CD4-positive, alpha-beta memory T cell (primary cell): ENCODE data around the gene GUCA2A. TPM values are rescaled to one million over a fixed set of nuclear protein-coding genes. Genes with fewer than 3 reads are reported as not detected.

Experiments
- CTCF ChIA-PET: fragments of 350-600 bp; sonication (Branson Sonifier 250); formaldehyde crosslinking; loops from one replicate; lab custom pipeline; 2021; ENCODE audit warnings: inconsistent platforms; ENCODE audit not compliant: partially characterized antibody; lab: Charles Lee
- POLR2A ChIA-PET: fragments of 350-600 bp; sonication (Branson Sonifier 250); formaldehyde crosslinking; loops from one replicate; lab custom pipeline; 2021; ENCODE audit not compliant: partially characterized antibody; lab: Charles Lee
- DNase-seq, 5 donors: peaks; one replicate each; pipeline versions ENCODE4 v3.0.0 to v3.0.0-alpha.2; 2020 to 2022; ENCODE audit warnings: mixed read lengths in 1 of 5
- H3K27ac ChIP-seq: one replicate; pipeline ENCODE4 v1.7.0; 2013; ENCODE audit warnings: low read depth, low read length
- H3K27me3 ChIP-seq: 2 replicates; pipeline ENCODE4 v1.7.0; 2013; ENCODE audit warnings: mild to moderate bottlenecking, low read length, moderate library complexity; ENCODE audit not compliant: insufficient read depth
- H3K36me3 ChIP-seq: 2 replicates; pipeline ENCODE4 v1.7.0; 2013; ENCODE audit warnings: mild to moderate bottlenecking, low read length, moderate library complexity; ENCODE audit not compliant: insufficient read depth
- H3K4me1 ChIP-seq: 2 replicates; pipeline ENCODE4 v1.7.0; 2013; ENCODE audit warnings: mild to moderate bottlenecking, low read length, moderate library complexity; ENCODE audit not compliant: insufficient read depth
- H3K4me3 ChIP-seq, 2 donors: one replicate each; pipeline ENCODE4 v1.7.0; 2013; ENCODE audit warnings: low read length in 2 of 2, mild to moderate bottlenecking in 1 of 2
- H3K9me3 ChIP-seq, 2 donors: one replicate each; pipeline ENCODE4 v1.7.0; 2013; ENCODE audit warnings: low read length in 2 of 2, control low read depth in 1 of 2; ENCODE audit not compliant: control insufficient read depth in 1 of 2
- H3K27ac Mint-ChIP-seq, 7 donors: one replicate each; pipeline ENCODE4 v1.8.0; 2020 to 2021; ENCODE audit warnings: mixed read lengths in 7 of 7, mild to moderate bottlenecking in 6 of 7, inconsistent platforms in 3 of 7, moderate library complexity in 3 of 7
- H3K27me3 Mint-ChIP-seq, 2 donors: one replicate each; pipeline ENCODE4 v1.8.0; 2020 to 2021; ENCODE audit warnings: mixed read lengths in 2 of 2
- H3K36me3 Mint-ChIP-seq, 2 donors: one replicate each; pipeline ENCODE4 v1.8.0; 2020 to 2021; ENCODE audit warnings: mixed read lengths in 2 of 2, inconsistent platforms in 1 of 2, mild to moderate bottlenecking in 1 of 2
- H3K4me1 Mint-ChIP-seq, 4 donors: one replicate each; pipeline ENCODE4 v1.8.0; 2020 to 2021; ENCODE audit warnings: mixed read lengths in 4 of 4, mild to moderate bottlenecking in 1 of 4
- H3K4me3 Mint-ChIP-seq, 8 donors: one replicate each; pipeline ENCODE4 v1.8.0; 2020 to 2021; ENCODE audit warnings: mixed read lengths in 8 of 8, mild to moderate bottlenecking in 7 of 8, moderate library complexity in 6 of 8, inconsistent platforms in 3 of 8
- H3K9me3 Mint-ChIP-seq, 8 donors: one replicate each; pipeline ENCODE4 v1.8.0; 2020 to 2021; ENCODE audit warnings: mixed read lengths in 8 of 8, mild to moderate bottlenecking in 5 of 8, inconsistent platforms in 3 of 8, moderate library complexity in 1 of 8
- intact Hi-C: fragments of 100-400 bp; cut with micrococcal nuclease; formaldehyde crosslinking; loops from one replicate; pipeline ENCODE4 v1.15.1; 2023
- polyA plus RNA-seq, 2 donors: library from polyadenylated mRNA; unstranded; fragments of 300-500 nt; fragmentation: Illumina TruSeq; gene quantifications; one replicate each; pipeline ENCODE4 v1.2.3, GENCODE V29; 2021
- total RNA-seq, 2 experiments: library from RNA; stranded (reverse); gene quantifications; one replicate each; pipeline ENCODE4 v1.2.3, GENCODE V29; 2021

GUCA2A gene
- total and polyA plus RNA-seq, 4 experiments from 2014 or later, result not detected

GRCh38 chr1:42201986-42202385 lies 37.4 kb upstream of the GUCA2A start:
- H3K4me3 Mint-ChIP-seq, result no peak overlapping the region
- Histone ChIP-seq H3K27ac (no peak overlapping the region), H3K4me3 (no peak overlapping the region), H3K27me3 (no peaks in the 10 kb centered on the region), H3K9me3 (peaks cover 0 to 8% of the 10 kb centered on the region in 2 donors), H3K4me1 (no peaks in the 10 kb centered on the region), H3K36me3 (peaks cover 10% of the 10 kb centered on the region)
- H3K36me3 Mint-ChIP-seq, result peaks cover 66 to 73% of the 10 kb centered on the region in 2 donors
- intact Hi-C loops, result no loop called here
- no peak for DNase-seq
- no peaks in the 10 kb centered on the region for H3K27me3 Mint-ChIP-seq
- POLR2A ChIA-PET, result no interaction called here
- CTCF ChIA-PET, result interaction anchor here (0.7 kb wide), 1 partner anchor 143 kb away, joined by 4 read pairs; no protein-coding TSS in a partner anchor
- H3K4me1 Mint-ChIP-seq, result peaks cover 2 to 7% (median 4%) of the 10 kb centered on the region in 4 donors
- no peak overlapping the region for H3K27ac Mint-ChIP-seq
- peaks cover 2 to 19% (median 16%) of the 10 kb centered on the region in 8 donors for H3K9me3 Mint-ChIP-seq

GRCh38 chr1:42198251-42198650 lies 33.7 kb upstream of the GUCA2A start:
- POLR2A ChIA-PET, result no interaction called here
- Histone ChIP-seq H3K9me3 (peaks cover 0 to 8% of the 10 kb centered on the region in 2 donors), H3K27ac (no peak overlapping the region), H3K4me1 (no peaks in the 10 kb centered on the region), H3K4me3 (no peak overlapping the region), H3K27me3 (no peaks in the 10 kb centered on the region), H3K36me3 (peaks cover 18% of the 10 kb centered on the region)
- Mint-ChIP-seq H3K27me3 (no peaks in the 10 kb centered on the region), H3K4me1 (peaks cover 0 to 2% (median under 1%) of the 10 kb centered on the region in 4 donors), H3K36me3 (peaks cover 40 to 76% of the 10 kb centered on the region in 2 donors), H3K4me3 (no peak overlapping the region), H3K9me3 (peaks cover 2 to 15% (median 11%) of the 10 kb centered on the region in 8 donors), H3K27ac (peak overlapping the region in 1 of 7 donors; percentile 3)
- no peak for DNase-seq
- CTCF ChIA-PET, result no interaction called here
- intact Hi-C loops, result no loop called here

- no peak for DNase-seq
- H3K4me3 Mint-ChIP-seq, result no peak overlapping the region
- POLR2A ChIA-PET, result interaction anchor here (1.3 kb wide), 1 partner anchor 133 kb away, joined by 3 read pairs; no protein-coding TSS in a partner anchor
- CTCF ChIA-PET, result interaction anchor here (2.1 kb wide), 1 partner anchor 22 kb away, joined by 7 read pairs; no protein-coding TSS in a partner anchor
- intact Hi-C loops, result no loop called here
- peaks cover 0 to 10% (median 6%) of the 10 kb centered on the region in 4 donors for H3K4me1 Mint-ChIP-seq
- peaks cover 26 to 68% of the 10 kb centered on the region in 2 donors for H3K36me3 Mint-ChIP-seq
- no peak overlapping the region for H3K27ac Mint-ChIP-seq
- H3K9me3 Mint-ChIP-seq, result no peaks in the 10 kb centered on the region
- Histone ChIP-seq H3K4me1 (no peaks in the 10 kb centered on the region), H3K27ac (no peak overlapping the region), H3K36me3 (peaks cover 18% of the 10 kb centered on the region), H3K4me3 (no peak overlapping the region), H3K27me3 (no peaks in the 10 kb centered on the region), H3K9me3 (no peaks in the 10 kb centered on the region)
- H3K27me3 Mint-ChIP-seq, result no peaks in the 10 kb centered on the region
Observed at GRCh38 chr1:42195841-42196240, 31.3 kb upstream of the GUCA2A start.

GRCh38 chr1:42192106-42192505 lies 27.6 kb upstream of the GUCA2A start:
- ChIA-PET CTCF (interaction anchor here (2.9 kb wide), 1 partner anchor 18 kb away, joined by 16 read pairs; no protein-coding TSS in a partner anchor), POLR2A (no interaction called here)
- peak overlapping the region in 1 of 7 donors; percentile 44 for H3K27ac Mint-ChIP-seq

GRCh38 chr1:42191319-42191718 lies 26.8 kb upstream of the GUCA2A start:
- H3K27me3 Mint-ChIP-seq, result no peaks in the 10 kb centered on the region
- H3K27me3 ChIP-seq, result no peaks in the 10 kb centered on the region
- H3K9me3 ChIP-seq, result no peaks in the 10 kb centered on the region
- POLR2A ChIA-PET, result no interaction called here
- H3K27ac Mint-ChIP-seq, result peak overlapping the region in 5 of 7 donors; percentile 15 to 71 (median 61)
- peaks cover 0 to 10% (median 5%) of the 10 kb centered on the region in 4 donors for H3K4me1 Mint-ChIP-seq
- H3K9me3 Mint-ChIP-seq, result no peaks in the 10 kb centered on the region
- no peak for DNase-seq
- intact Hi-C loops, result no loop called here
- CTCF ChIA-PET, result interaction anchor here (2.9 kb wide), 1 partner anchor 17 kb away, joined by 16 read pairs; no protein-coding TSS in a partner anchor
- peaks cover 34% of the 10 kb centered on the region for H3K36me3 ChIP-seq
- no peak overlapping the region for H3K4me3 ChIP-seq
- H3K36me3 Mint-ChIP-seq, result peaks cover 35 to 77% of the 10 kb centered on the region in 2 donors
- no peaks in the 10 kb centered on the region for H3K4me1 ChIP-seq
- H3K27ac ChIP-seq, result no peak overlapping the region
- no peak overlapping the region for H3K4me3 Mint-ChIP-seq

More at GRCh38 chr1:42192106-42192505, 27.6 kb upstream of the GUCA2A start:
- Mint-ChIP-seq H3K27me3 (no peaks in the 10 kb centered on the region), H3K4me3 (no peak overlapping the region), H3K9me3 (no peaks in the 10 kb centered on the region), H3K4me1 (peaks cover 0 to 10% (median 5%) of the 10 kb centered on the region in 4 donors), H3K36me3 (peaks cover 34 to 75% of the 10 kb centered on the region in 2 donors)
- Histone ChIP-seq H3K36me3 (peaks cover 42% of the 10 kb centered on the region), H3K9me3 (no peaks in the 10 kb centered on the region), H3K27ac (no peak overlapping the region), H3K4me1 (no peaks in the 10 kb centered on the region), H3K27me3 (no peaks in the 10 kb centered on the region), H3K4me3 (no peak overlapping the region)
- DNase-seq, result no peak
- intact Hi-C loops, result no loop called here

- H3K4me3 Mint-ChIP-seq, result no peak overlapping the region
- H3K4me1 ChIP-seq, result no peaks in the 10 kb centered on the region
- no peaks in the 10 kb centered on the region for H3K9me3 Mint-ChIP-seq
- H3K27me3 Mint-ChIP-seq, result no peaks in the 10 kb centered on the region
- H3K27me3 ChIP-seq, result no peaks in the 10 kb centered on the region
- peaks cover 45 to 79% of the 10 kb centered on the region in 2 donors for H3K36me3 Mint-ChIP-seq
- H3K4me3 ChIP-seq, result no peak overlapping the region
- intact Hi-C loops, result no loop called here
- H3K4me1 Mint-ChIP-seq, result peaks cover 0 to 10% (median 5%) of the 10 kb centered on the region in 4 donors
- no peak for DNase-seq
- H3K27ac Mint-ChIP-seq, result peak overlapping the region in 2 of 7 donors; percentile 4 to 44
- ChIA-PET CTCF (interaction anchor here (2.9 kb wide), 1 partner anchor 16 kb away, joined by 16 read pairs; no protein-coding TSS in a partner anchor), POLR2A (no interaction called here)
- H3K27ac ChIP-seq, result no peak overlapping the region
- peaks cover 34% of the 10 kb centered on the region for H3K36me3 ChIP-seq
- H3K9me3 ChIP-seq, result no peaks in the 10 kb centered on the region
Observed at GRCh38 chr1:42189931-42190853, 25.6 kb upstream of the GUCA2A start.

- POLR2A ChIA-PET, result interaction anchor here (0.7 kb wide), 1 partner anchor 11 kb away, joined by 3 read pairs; no protein-coding TSS in a partner anchor
- peaks cover 1 to 4% (median 3%) of the 10 kb centered on the region in 4 donors for H3K4me1 Mint-ChIP-seq
- peak overlapping the region in 4 of 7 donors; percentile 57 to 75 (median 66) for H3K27ac Mint-ChIP-seq
Observed at GRCh38 chr1:42186152-42186551, 21.6 kb upstream of the GUCA2A start.

More at GRCh38 chr1:42186152-42186551, 21.6 kb upstream of the GUCA2A start:
- Histone ChIP-seq H3K27ac (no peak overlapping the region), H3K4me1 (no peaks in the 10 kb centered on the region), H3K27me3 (no peaks in the 10 kb centered on the region), H3K4me3 (no peak overlapping the region), H3K36me3 (peaks cover 35% of the 10 kb centered on the region), H3K9me3 (no peaks in the 10 kb centered on the region)
- no peak for DNase-seq
- Mint-ChIP-seq H3K27me3 (no peaks in the 10 kb centered on the region), H3K36me3 (peaks cover 53 to 84% of the 10 kb centered on the region in 2 donors), H3K4me3 (no peak overlapping the region), H3K9me3 (peaks cover 0 to 2% (median 0%) of the 10 kb centered on the region in 8 donors)
- intact Hi-C loops, result no loop called here
- CTCF ChIA-PET, result interaction anchor here (2.3 kb wide), 1 partner anchor 13 kb away, joined by 7 read pairs; no protein-coding TSS in a partner anchor
